ENCODE measurements around the gene DHX40.
"Not testable (repeated sequence)": the region's sequence is repeated elsewhere in the genome, so short reads cannot be mapped to it uniquely, and the experiment has no call there.

- TF ChIP-seq CTCF, POLR2A (IDR thresholded peaks at IDR 0.05): not testable (repeated sequence)
Observed at GRCh38 chr17:59569151-59569550, 3.7 kb downstream of the DHX40 start.
